Keratinocyte (primary cell): ENCODE measurements around the gene MARVELD1. TPM values are rescaled to one million over a fixed set of nuclear protein-coding genes. Genes with fewer than 3 reads are reported as not detected.

ENCODE experiments used
- DNase-seq: peaks from one replicate; pipeline ENCODE4 v3.0.0-alpha.2; 2011; ENCODE audit warnings: low read depth, missing footprints, low spot score
- FAIRE-seq: peaks from 2 replicates; lab custom pipeline; 2011; peaks lifted over from hg19 to GRCh38; lab: Jason Lieb, UNC
- H2AFZ ChIP-seq: 2 replicates; pipeline ENCODE4 v1.6.0; 2012; ENCODE audit warnings: low read length, control low read depth, inconsistent platforms; ENCODE audit not compliant: control insufficient read depth
- H3K27ac ChIP-seq: 2 replicates; pipeline ENCODE4 v1.5.1; 2011; ENCODE audit warnings: low read length; ENCODE audit not compliant: control insufficient read depth, insufficient read depth
- H3K27me3 ChIP-seq: 3 replicates; pipeline ENCODE4 v1.6.0; 2011; ENCODE audit warnings: low read length; ENCODE audit not compliant: control insufficient read depth, insufficient read depth; ENCODE audit errors: extremely low read depth
- H3K36me3 ChIP-seq, 2 experiments: 2 replicates in 1 of 2; 3 replicates in 1 of 2; pipeline ENCODE4 v1.5.1; 2011; ENCODE audit warnings: low read length in 2 of 2, mild to moderate bottlenecking in 1 of 2; ENCODE audit not compliant: control insufficient read depth in 2 of 2, insufficient read depth in 2 of 2; ENCODE audit errors: extremely low read depth in 1 of 2
- H3K4me1 ChIP-seq: 3 replicates; pipeline ENCODE4 v1.5.1; 2011; ENCODE audit warnings: low read length; ENCODE audit not compliant: control insufficient read depth, insufficient read depth; ENCODE audit errors: extremely low read depth
- H3K4me2 ChIP-seq: 3 replicates; pipeline ENCODE4 v1.6.0; 2011; ENCODE audit warnings: low read depth, low read length; ENCODE audit not compliant: control insufficient read depth, insufficient read depth; ENCODE audit errors: extremely low read depth
- H3K4me3 ChIP-seq, 3 experiments: fragments of 200-600 bp in 1 of 3; sonication (generic) in 1 of 3; 2 replicates in 2 of 3; 3 replicates in 1 of 3; pipeline ENCODE4 v1.5.1; 2011 to 2016; ENCODE audit warnings: low read length in 3 of 3, mild to moderate bottlenecking in 3 of 3, control low read depth in 2 of 3, inconsistent platforms in 1 of 3, low read depth in 1 of 3, mixed read lengths in 1 of 3, mixed run types in 1 of 3, moderate library complexity in 1 of 3; ENCODE audit not compliant: control insufficient read depth in 2 of 3, insufficient read depth in 2 of 3; ENCODE audit errors: extremely low read depth in 1 of 3
- H3K79me2 ChIP-seq: 2 replicates; pipeline ENCODE4 v1.6.0; 2012; ENCODE audit warnings: low read length; ENCODE audit not compliant: control insufficient read depth, insufficient read depth
- H3K9ac ChIP-seq: 3 replicates; pipeline ENCODE4 v1.6.0; 2011; ENCODE audit warnings: low read length; ENCODE audit not compliant: control insufficient read depth, insufficient read depth; ENCODE audit errors: extremely low read depth
- H3K9me1 ChIP-seq: 3 replicates; pipeline ENCODE4 v1.6.0; 2011; ENCODE audit warnings: low read length; ENCODE audit not compliant: control insufficient read depth, insufficient read depth; ENCODE audit errors: extremely low read depth
- H3K9me3 ChIP-seq: 2 replicates; pipeline ENCODE4 v1.5.1; 2012; ENCODE audit warnings: low read depth, low read length; ENCODE audit not compliant: control insufficient read depth
- H4K20me1 ChIP-seq: 3 replicates; pipeline ENCODE4 v1.6.0; 2011; ENCODE audit warnings: low read length; ENCODE audit not compliant: control insufficient read depth, insufficient read depth; ENCODE audit errors: extremely low read depth
- CTCF ChIP-seq, 3 experiments: IDR thresholded peaks in 1 of 3; conservative IDR thresholded peaks in 1 of 3; optimal IDR thresholded peaks in 1 of 3; 2 replicates in 2 of 3; 3 replicates in 1 of 3; pipeline versions ENCODE3 to v1.5.1; 2011; ENCODE audit warnings: low read length in 3 of 3, mild to moderate bottlenecking in 3 of 3, moderate library complexity in 2 of 3, control low read depth in 1 of 3, inconsistent platforms in 1 of 3; ENCODE audit not compliant: insufficient read depth in 2 of 3; ENCODE audit errors: extremely low read depth in 1 of 3
- EZH2 ChIP-seq: IDR thresholded peaks from one replicate; pipeline ENCODE4 v1.6.1; 2012; ENCODE audit warnings: inconsistent platforms, mild to moderate bottlenecking, low read length, moderate library complexity
- dilution Hi-C: fragments of 300-500 bp; cut with MboI; formaldehyde crosslinking; loops from one replicate; pipeline ENCODE4 v1.7.0; 2020; ENCODE audit warnings: low sequenced_read_pairs; ENCODE audit not compliant: extremely low pct_ligation_motif_present
- polyA plus RNA-seq, 5 experiments: library from polyadenylated mRNA; depleted of rRNA in 3 of 5; stranded (reverse) in 3 of 5; stranded (forward) in 1 of 5; unstranded in 1 of 5; fragments of >200 nt; gene quantifications; 1 replicate in 1 of 5; 2 replicates in 3 of 5; 3 replicates in 1 of 5; pipeline versions ENCODE4 v1.2.1 to v1.2.3, GENCODE V29; 2011 to 2012; ENCODE audit warnings: missing spikeins in 2 of 5, low read depth in 1 of 5, low replicate concordance in 1 of 5

The MARVELD1 gene
- polyA plus RNA-seq, 1 donor (not counting 4 experiments of a cell fraction or from before 2014, with no cell fraction given): 39.7 TPM

- DNase-seq: no peak
- no peak overlapping the region for H3K9ac ChIP-seq
- no peak for FAIRE-seq
- no peaks in the 10 kb centered on the region for H4K20me1 ChIP-seq
- dilution Hi-C loops: no loop called here
- peaks cover 12% of the 10 kb centered on the region for H3K79me2 ChIP-seq
- peaks cover 5% of the 10 kb centered on the region for H3K4me1 ChIP-seq
- no peak overlapping the region for H3K4me3 ChIP-seq
- H3K9me3 ChIP-seq: no peaks in the 10 kb centered on the region
- TF ChIP-seq EZH2 (no peak), CTCF (optimal IDR thresholded peaks at IDR 0.05 in 1 of 3, IDR thresholded peaks at IDR 0.05 in 1 of 3, conservative IDR thresholded peaks at IDR 0.05 in 1 of 3; ENCODE audit: extremely low read depth in 1 of 3, insufficient read depth in 2 of 3, low read length in 3 of 3) (no peak)
- H3K27ac ChIP-seq: no peak overlapping the region
- H3K9me1 ChIP-seq: no peaks in the 10 kb centered on the region
- no peaks in the 10 kb centered on the region for H3K27me3 ChIP-seq
- no peaks in the 10 kb centered on the region for H3K36me3 ChIP-seq
- no peak overlapping the region for H3K4me2 ChIP-seq
- H2AFZ ChIP-seq: no peak overlapping the region
These were observed 19.7 kb downstream of the MARVELD1 start for GRCh38 chr10:97733256-97733655.

GRCh38 chr10:97734021-97734420 is 20.5 kb downstream of the MARVELD1 start:
- DNase-seq (no peak), FAIRE-seq (no peak)
- dilution Hi-C loops: no loop called here
- no peak overlapping the region for H3K27ac ChIP-seq
- no peaks in the 10 kb centered on the region for H3K9me3 ChIP-seq
- no peak overlapping the region for H3K4me3 ChIP-seq
- H3K9me1 ChIP-seq: no peaks in the 10 kb centered on the region
- H4K20me1 ChIP-seq: no peaks in the 10 kb centered on the region
- H3K9ac ChIP-seq: no peak overlapping the region
- no peaks in the 10 kb centered on the region for H3K27me3 ChIP-seq
- H2AFZ ChIP-seq: no peak overlapping the region
- peaks cover 0 to 4% of the 10 kb centered on the region in 2 experiments for H3K36me3 ChIP-seq
- no peak overlapping the region for H3K4me2 ChIP-seq
- peaks cover 10% of the 10 kb centered on the region for H3K4me1 ChIP-seq
- H3K79me2 ChIP-seq: peaks cover 20% of the 10 kb centered on the region
- TF ChIP-seq EZH2 (no peak), CTCF (optimal IDR thresholded peaks at IDR 0.05 in 1 of 3, IDR thresholded peaks at IDR 0.05 in 1 of 3, conservative IDR thresholded peaks at IDR 0.05 in 1 of 3; ENCODE audit: extremely low read depth in 1 of 3, insufficient read depth in 2 of 3, low read length in 3 of 3) (no peak)
